Right kidney (tissue), 1 donor: ENCODE measurements around the gene SCFD2.
"Not testable (repeated sequence)": the region's sequence is repeated elsewhere in the genome, so short reads cannot be mapped to it uniquely, and the experiment has no call there.

Experiments
- DNase-seq: peaks from one replicate; pipeline ENCODE4 v3.0.0-alpha.2; 2016

Gene SCFD2

DNA sequence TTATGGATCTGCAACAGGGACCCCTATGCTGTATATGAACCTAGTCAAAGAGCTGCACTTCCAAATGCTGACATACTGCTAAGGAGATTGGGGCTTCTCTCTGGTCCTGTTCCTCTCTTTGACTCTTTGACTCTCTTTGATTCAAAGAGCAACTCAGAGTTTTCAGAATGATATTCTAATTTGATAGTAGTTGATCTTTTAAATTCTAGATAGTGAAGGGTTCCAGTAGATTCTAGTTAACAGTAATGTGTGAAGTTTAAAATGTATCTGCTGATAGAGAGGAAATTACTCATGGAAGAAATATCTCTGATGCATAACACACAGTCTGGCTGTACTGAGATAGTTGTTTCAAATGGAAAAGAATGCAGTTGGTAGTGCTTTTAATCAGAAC, 264.7 kb downstream of the SCFD2 start:
- DNase-seq: no peak

GRCh38 chr4:53100501-53101190, 265.2 kb downstream of the SCFD2 start:
- DNase-seq: no peak

DNA sequence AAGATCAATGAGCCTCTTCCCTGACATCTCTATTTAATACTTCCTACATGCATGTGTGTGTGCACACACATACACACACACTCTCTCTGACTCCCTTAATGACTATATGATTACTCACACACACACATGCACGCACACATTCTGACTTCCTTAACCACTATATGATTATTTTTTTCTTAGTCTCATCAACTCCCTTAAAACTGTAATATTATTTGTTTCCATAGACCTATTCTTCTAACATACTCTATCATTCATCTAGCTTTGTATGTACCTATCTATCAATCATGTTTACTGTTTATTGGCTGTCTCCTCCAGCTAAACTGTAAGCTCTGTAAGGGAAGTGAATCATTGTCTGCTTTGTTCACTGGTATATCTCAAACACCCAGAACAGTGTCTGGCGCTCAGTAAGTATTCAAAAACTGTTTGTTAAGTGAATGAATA, 267.2 kb downstream of the SCFD2 start:
- DNase-seq: no peak

DNA sequence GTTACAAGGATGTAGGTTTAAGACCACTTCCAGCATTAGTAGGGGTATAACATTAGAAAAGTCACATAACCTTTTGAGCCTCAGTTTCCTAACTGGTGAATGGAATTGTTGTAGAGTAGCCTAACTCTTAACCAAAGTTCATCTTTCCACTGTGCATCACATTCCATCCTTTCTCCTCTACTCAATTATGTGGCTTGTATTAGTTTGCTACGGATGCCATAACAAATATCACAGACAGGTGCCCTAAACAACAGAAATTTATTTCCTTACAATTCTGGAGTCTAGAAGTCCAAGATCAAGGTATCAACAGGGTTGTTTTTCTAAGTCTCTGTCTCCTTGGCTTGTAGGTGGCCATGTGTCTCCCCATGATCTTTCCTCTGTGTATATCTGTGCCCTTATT, 271.8 kb downstream of the SCFD2 start:
- no peak for DNase-seq

GRCh38 chr4:53089936-53090729, 275.7 kb downstream of the SCFD2 start:
- no peak for DNase-seq

GRCh38 chr4:53088152-53088551, 277.7 kb downstream of the SCFD2 start:
- no peak for DNase-seq

DNA sequence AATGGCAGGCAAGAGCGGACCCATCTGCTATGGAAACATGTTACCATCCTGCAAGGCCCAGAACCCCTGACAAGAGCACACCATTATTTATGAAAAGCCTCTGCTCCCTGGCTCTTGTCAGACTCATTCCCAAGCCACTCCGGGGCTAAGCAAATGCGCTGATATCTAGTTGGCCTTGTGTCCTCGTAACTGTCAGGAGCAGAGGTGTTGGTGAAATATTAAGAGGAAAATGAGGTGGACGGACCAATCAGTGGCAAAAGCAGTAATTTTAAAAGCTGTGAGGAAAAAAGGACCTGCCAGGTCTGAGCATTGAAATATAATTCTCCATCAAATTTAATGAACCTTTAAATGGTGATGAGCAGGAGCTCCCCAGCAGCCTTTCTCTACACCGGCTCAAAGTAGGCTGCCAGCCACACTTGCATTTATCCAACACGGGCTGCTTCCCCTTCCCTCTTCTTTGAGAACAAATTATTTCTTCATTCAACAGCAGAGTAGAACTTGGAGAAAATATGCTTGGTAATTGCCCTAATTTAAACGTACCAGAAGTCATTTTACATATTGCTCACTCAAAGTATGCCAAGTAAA, 289.4 kb downstream of the SCFD2 start:
- no peak for DNase-seq

DNA sequence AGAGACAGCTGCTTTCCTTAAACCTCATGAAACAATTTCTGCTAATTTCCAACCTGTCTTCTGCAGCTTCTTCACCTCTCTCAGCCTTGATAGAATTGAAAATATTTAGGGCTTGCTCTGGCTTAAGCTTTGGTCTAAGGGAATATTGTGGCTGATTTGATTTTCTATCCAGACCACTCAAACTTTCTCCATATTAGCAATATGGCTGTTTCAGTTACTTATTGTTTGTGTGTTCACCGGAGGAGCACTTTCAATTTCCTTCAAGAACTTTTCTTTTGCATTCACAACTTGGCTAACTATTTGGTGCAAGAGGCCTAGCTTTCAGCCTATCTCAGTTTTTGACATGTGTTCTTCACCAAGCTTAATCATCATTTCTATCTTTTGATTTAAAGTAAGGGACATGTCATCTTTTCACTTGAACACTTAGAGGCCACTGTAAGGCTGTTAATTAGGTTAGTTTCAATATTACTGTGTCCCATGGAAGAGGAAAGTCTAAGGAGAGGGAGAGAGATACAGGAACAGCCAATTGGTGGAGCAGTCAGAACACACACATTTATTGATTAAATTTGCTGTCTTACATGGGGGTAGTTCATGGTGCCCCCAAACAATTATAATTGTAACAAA, 290.6 kb downstream of the SCFD2 start:
- DNase-seq: no peak

DNA sequence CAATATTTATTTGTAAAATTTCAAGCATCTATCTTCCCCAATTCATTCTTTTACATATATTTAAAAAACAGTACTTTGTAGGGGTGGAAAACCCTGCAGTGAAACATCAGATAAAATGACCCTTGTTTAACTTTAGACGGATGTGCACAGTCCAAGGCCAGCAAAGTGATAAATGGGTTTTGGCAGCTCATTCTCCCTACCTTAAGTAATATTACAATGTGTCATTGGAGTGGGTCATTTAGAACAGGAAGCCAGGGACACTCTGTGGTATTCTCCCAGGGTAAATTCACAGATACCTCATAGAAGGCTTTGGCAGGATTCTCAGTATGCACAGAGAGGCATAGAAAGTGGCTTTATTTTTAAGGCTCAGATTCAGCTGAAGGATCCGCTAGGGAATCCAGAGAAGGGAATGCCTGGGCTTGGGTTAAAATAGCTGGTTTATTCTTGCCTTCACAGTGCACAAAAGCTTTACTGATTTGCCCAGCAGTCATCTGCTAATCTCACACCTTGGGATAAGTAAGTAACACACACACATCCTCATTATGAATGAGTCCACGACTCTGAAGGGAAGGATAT, 297.0 kb downstream of the SCFD2 start:
- no peak for DNase-seq

GRCh38 chr4:53067125-53067802, 298.6 kb downstream of the SCFD2 start:
- DNase-seq: no peak

GRCh38 chr4:53066155-53066554, 299.7 kb downstream of the SCFD2 start:
- no peak for DNase-seq

DNA sequence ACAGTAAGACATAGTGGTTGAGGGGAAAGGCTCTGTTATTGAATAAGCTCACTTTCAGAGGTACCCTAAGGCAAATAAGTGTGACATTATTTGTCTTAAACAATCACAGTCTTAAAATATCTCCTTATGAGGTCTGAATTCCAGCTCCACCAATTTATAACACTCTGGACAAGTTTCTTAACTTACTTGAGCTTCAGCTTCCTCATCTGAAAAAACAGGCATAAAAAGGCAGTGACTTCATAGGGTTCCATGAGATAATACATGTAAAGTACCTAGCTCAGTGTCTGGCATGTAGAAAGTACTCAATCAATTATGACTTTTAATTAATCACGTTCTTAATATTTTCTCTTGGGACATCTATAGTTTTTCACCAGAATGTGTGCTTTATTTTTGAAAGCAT, 301.3 kb downstream of the SCFD2 start:
- DNase-seq: no peak

DNA sequence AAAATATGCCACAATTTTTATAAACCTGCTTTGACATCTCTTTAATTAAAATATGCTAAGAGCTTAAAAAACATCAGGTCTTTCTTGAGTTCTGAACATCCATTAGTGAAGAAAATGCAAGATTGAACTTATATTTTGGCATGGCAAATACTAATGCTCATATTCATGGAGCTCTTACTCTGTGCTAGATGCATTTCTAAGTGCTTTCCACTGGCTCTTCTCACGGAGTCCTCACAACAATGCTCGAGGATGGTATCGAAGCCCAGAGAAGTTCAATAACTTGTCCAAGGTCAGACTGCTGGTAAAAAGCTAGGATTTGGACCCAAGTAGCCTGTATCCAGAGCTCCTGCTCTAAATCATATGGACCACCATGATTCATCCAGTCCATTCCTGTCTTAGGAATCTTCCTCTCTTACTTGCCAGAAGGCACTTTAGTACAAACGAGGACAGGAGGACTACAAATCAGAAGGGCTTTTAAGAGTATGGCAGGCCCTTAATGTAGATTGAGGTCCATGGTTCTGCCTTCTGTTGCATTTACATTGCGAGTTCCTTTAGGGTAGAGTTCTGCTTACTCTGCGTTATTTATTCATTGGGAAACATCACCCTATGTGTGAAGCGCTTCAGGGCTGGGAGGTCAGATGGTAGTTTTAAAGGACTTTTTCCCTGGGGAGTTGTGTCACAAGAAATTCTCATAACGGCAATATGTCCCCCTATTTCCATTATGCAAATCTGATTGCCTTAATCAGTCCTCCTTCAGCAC, 304.6 kb downstream of the SCFD2 start:
- DNase-seq: no peak

DNA sequence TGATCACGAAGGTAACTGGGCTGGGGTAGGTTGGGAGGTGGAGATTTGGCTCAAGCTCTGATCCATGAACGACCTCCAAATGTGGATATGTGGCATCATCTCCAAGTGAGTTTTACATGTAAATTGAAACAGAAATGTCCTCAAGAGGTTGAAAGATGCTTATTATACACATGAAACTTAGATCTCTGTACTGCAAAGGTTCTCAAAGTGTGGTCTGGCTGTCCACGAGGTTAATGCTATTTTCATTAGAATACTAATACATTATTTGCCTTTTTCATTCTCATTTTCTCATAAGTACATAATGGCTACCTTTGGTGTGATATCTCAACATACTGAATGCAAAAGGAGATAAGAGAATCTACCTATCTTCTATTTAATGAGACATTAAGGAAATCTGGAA, 305.6 kb downstream of the SCFD2 start:
- DNase-seq: no peak

DNA sequence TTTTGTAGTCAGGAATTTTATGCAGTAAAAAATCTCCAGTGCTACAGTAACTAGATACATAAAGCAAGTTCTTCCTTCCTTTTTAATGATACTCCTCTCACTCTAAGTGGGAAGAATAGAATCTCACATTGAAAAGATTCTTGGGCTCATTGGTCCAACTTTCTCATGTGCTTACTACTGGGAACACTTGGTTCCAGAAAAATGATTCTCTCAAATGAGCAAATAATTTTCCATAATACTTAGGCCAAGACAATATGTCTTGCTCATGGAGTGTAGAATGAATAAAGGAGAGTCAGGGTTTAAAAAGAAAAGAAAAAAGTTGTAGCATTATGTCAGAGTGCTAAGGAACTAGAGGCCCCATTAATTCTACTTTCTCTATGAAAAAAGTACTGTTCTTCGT, 306.0 kb downstream of the SCFD2 start:
- no peak for DNase-seq

DNA sequence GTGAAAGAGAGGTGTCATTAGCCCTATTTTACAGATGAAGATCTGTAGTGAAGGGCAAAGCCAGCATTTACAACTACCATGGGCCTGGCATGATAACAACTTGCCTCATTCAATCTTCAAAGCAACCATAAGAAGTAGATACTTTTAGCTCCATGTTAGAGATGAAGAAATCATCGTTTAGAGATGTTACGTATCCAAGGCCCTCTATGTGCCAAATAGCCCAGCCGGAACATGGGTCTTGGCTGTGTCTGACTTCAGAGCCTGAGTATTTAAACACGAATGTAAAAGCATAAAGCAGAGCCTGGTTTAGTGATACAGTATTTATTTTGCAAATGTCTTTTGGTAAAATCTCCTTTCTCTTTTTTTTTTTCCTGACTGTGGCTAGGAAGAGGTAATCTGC, 306.6 kb downstream of the SCFD2 start:
- no peak for DNase-seq

- DNase-seq: no peak
Observed at GRCh38 chr4:53057679-53058078, 308.2 kb downstream of the SCFD2 start.

DNA sequence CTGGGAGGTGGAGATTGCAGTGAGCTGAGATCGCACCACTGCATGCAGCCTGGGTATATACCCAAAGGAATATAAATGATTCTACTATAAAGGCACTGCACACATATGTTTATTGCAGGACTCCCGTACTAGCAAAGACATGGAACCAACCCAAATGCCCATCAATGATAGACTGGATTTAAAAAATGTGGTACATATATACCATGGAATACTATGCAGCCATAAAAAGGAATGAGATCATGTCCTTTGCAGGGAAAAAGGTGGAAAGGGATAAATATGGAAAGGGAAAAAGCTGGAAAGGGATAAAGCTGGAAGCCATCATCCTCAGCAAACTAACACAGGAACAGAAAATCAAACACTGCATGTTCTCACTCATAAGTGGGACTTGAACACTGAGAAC, 308.8 kb downstream of the SCFD2 start:
- not testable (repeated sequence) for DNase-seq

- DNase-seq: no peak
Observed at GRCh38 chr4:53055716-53056403, 310.0 kb downstream of the SCFD2 start.

DNA sequence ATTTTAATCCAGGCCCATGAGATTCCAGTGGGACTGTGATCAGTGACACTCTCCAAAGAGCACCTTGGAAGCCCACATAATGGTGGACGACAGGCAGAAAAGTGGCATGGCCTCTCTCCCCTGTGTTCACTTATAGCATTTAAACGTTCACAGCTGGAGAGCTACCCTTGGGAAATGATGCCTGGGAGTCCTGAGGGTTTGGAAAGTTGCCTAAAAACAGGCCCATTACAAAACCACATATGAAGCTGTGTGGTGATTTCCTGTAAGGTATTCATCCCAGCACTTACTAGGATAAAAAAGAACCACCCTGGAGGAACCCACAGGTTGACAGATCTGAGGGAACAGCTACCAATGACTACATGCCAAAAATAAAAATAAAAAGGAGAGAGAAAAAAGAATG, 310.6 kb downstream of the SCFD2 start:
- no peak for DNase-seq

DNA sequence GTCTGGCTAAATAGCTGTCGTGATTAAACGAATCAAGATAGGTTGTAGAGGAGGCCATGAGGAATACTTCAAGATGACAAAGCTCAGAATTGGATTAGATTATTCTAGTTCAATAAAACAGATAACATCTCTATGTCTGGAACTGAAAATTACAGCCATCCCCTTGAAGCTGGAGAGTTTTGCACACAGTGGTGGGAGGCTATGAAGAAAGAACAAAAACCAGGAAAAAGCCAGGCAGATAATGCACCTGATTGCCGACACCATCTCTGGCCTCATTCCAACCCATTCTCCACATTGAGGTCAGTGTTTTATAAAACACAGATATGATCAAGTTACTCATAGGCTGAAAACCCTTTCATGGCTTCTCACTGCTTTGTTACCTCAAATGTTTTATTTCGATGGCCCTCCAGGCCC, 315.5 kb downstream of the SCFD2 start:
- DNase-seq: no peak
